NCI-H345 treated with DMSO at 0.1 percent for 48 hours (cell line): Measurements from ENCODE around the gene ASB1.

Experiments used
- DNase-seq: peaks from one replicate; lab custom pipeline; 2025; ENCODE audit not compliant: unreplicated experiment; lab: John Stamatoyannopoulos, UW

Gene ASB1

GRCh38 chr2:238464389-238464788 is 37.7 kb downstream of the ASB1 start:
- no peak for DNase-seq

- DNase-seq: no peak
These were observed 38.9 kb downstream of the ASB1 start for GRCh38 chr2:238465487-238466242.

- peak; percentile 50 for DNase-seq
These were observed 39.6 kb downstream of the ASB1 start for GRCh38 chr2:238466243-238466756.

DNA sequence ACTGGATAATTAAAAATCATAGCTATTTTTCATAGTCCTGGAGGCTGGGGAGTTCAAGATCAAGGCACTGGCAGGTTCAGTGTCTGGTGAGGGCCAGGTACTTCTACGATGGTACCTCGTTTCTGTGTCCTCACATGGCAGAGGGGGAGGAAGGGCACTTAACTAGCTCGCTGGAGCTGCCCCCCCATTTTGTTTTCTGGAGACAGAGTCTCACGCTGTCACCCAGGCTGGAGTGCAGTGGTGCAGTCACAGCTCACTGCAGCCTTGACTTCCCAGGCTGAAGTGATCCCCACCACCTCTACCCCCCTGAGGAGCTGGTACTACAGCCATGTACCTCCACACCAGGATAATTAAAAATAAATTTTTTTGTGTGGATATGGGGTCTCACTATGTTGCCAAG is 40.3 kb downstream of the ASB1 start:
- no peak for DNase-seq

DNA sequence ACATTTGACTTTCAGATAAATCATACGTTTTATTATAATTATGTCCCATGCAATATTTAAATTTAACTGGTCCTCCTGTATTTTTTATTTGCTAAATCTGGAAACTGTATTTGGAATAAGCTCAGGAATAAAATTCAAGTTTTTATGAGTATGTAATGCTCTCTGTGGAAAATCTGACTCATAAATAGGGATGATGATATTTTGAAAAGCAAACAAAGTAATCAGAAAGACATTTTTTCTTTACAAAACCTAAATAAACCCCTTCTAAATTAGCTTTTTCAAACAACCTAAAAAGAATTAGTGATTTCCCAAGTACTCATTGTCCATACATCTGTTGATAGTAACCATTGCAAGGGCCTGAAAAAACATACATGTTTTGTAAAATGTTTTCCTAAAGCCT is 41.1 kb downstream of the ASB1 start:
- DNase-seq: no peak

- no peak for DNase-seq
These were observed 42.4 kb downstream of the ASB1 start for GRCh38 chr2:238469155-238469554.

DNA sequence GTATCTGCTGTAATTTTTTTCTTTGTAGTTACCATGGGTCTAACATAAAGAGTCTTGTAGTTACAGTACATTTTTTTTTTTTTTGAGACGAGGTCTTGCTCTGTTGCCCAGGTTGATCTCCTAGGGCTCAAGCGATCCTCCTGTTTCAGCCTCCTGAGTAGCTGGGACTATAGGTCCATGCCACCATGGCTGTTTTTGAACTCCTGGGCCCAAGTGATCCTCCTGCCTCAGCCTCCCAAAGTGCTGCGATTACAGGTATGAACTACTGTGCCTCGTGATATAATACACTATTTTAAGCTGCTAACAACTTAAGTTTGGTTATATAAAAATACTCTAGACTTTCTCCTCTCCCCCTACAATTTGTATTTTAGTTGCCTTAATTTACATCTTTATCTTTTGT is 46.3 kb downstream of the ASB1 start:
- DNase-seq: no peak

DNA sequence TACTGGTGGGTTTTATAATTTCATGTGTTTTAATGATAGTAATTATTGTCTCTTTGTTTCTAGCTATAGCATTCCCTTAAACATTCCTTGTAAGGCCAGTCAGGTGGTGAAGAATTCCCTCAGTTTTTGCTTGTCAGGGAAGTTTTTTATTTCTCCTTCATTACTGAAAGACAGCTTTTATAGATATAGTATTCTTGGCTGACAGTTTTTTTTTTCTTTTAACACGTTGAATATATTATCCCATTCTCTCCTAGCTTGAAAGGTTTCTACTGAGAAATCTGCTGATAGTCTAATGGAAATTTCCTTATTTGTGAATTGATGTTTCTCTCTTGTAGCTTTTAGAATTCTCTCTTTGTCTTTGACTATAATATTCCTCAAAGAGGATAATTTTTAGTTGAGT is 46.8 kb downstream of the ASB1 start:
- no peak for DNase-seq

- no peak for DNase-seq
These were observed 48.3 kb downstream of the ASB1 start for GRCh38 chr2:238475034-238475433.

DNA sequence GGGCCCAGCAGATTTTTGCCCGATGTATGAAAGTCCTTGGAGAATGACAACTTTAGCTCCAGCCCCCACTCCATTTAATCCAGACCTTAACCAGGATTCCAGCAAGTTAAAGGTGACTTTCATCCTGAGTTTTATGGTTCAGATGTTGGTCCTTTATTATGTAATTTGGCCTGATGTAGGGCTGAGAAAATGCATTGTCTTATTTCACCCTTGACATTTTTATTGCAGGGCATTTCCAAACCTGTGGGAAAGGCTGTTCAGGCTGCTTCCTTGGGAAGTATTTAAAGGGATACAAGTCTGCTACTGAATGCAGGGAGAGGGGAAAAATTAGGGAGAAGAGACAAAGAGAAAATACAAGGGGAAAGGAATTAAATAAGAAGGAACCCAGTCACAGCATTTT is 48.8 kb downstream of the ASB1 start:
- no peak for DNase-seq

- DNase-seq: no peak
These were observed 49.5 kb downstream of the ASB1 start for GRCh38 chr2:238476258-238476657.

- DNase-seq: no peak
These were observed 51.5 kb downstream of the ASB1 start for GRCh38 chr2:238478216-238478615.

DNA sequence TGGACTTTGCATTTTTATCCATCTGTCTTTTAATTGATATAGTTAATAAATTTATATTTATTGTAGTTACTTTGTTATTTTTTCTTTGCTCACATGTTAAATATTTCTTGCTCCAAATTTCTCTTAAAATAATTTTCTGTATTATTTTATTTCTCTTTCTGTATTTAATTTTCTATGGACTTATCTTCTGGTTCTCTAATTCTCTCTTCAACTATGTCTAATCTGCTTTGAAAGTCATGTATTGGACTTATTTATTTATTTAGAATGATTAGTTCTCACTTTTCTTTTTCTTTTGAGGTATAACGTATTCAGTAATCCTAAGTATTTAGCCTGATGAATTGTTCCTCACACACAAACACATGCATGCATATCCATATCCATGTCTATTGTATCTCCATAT is 53.1 kb downstream of the ASB1 start:
- no peak for DNase-seq

DNA sequence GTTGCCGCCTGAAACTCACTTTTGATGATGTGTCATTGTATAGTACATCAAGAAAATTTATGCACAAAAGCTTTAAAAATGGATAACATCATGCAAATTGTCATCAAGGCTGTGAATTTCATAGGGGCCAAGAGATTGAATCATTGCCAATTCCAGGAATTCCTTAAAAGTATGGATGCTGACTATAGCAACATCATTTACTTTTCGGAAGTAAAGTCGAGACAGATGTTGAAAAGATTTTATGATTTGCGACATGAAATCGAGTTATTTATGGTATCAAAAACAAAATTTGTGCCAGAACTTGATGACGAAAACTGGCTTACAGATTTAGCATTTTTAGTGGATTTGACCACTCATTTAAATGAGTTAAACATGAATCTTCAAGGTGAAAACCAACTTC is 56.3 kb downstream of the ASB1 start:
- no peak for DNase-seq

- no peak for DNase-seq
These were observed 56.9 kb downstream of the ASB1 start for GRCh38 chr2:238483656-238484055.

DNA sequence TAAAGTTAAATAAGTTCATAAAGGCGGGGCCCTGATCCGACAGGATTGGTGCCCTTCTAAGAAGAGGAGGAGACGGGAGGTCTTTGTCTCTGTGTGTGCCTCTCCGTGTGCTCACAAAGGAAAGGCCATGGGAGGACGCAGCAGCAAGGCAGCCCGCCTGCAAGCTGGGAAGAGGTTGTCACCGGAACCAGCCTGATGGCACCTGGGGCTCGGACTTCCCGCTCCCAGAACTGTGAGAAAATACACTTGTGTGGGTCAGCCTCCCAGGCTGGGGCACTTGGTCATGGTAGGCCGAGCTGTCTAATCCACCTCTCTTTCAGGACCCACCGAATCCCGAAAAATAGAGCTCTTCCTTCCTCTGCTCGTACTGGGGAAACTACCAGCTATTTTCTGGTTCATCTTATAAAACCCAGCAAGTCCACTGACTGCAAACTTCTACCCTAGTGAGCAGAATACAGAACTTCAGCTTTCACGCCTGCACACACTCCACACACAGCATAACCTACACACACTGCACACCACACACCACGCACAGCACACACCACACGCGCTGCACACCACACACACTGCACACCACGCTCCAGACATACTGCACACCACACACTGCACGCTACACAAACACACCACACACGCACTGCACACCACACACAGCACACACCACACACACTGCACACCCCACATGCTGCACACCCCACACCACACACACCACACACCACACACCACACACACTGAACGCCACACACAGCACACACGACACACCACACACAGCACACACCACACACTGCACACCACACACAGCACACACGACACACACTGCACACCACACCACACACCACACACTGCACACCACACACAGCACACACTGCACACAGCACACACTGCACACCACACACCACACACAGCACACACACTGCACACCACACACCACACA is 58.1 kb downstream of the ASB1 start:
- no peak for DNase-seq

DNA sequence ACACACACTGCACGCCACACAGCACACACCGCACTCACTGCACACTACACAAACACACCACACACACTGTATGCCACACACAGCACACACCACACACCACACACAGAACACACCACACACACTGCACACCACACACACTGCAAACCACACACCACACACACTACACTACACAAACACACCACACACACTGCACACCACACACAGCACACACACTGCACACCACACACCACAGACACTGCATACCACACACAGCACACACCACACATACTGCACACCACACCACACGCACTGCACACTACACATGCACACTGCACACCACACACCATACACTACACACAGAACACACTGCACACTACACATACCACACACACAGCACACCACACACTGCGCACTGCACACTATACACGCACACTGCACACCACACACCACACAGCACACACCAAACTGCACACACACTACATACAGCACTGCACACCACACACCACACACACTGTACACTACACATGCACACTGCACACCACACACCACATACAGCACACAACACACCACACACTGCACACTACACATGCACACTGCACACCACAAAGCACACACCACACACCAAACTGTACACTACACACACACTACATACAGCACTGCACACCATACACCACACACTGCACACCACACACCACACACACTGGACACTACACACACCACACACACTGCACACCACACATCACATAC is 59.6 kb downstream of the ASB1 start:
- no peak for DNase-seq

DNA sequence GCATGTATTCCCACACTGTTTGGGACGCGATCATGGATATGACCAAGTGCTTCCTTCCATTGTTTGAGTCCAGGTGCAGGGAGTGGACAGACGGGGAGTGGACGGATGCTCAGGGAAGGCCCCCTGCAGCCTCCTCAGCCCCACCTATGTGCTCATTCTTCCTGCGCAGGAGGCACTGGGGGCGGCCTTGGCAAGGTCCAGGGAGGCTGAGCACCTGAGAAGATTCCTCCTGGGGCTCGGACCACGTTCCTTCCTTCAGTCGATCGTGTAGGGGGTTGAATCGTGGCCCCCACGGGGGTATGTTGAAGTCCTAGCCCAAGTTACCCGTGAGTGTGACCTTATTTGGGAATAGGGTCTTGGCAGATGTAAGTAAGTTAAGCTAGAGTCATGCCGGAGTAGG is 60.4 kb downstream of the ASB1 start:
- no peak for DNase-seq

DNA sequence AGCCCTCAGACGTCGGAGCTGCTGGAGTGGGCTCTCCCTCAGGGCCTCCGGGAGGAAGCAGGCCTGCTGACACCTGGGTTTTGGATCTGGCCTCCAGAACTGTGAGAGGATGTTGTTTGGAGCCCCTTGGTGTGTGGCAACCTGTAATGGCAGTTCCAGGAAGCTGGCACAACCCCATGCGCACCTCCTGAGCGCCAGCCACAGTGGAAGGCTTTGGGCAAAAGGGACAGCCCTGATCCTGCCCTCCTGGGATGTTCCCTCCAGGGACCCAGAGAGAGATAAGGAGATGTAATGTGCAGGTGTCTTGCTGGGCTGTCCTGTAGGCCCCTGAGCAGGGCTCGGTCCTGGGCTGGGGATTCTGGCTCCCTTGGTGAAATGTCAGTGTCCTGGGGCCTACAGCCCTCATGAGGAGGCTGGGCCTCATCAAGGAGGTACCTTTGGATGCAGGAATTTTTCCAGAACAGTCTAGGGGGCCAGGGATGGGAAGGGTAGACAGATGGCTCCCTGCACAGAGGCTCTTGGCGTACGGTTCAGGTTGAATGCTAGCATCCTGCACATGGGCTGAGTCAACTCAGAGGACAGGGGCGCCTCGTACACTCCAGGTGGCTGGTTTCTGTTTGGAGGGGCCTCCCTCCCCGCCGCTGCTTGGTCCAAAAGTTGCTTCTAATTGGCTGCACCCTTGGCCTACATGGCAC is 61.1 kb downstream of the ASB1 start:
- DNase-seq: no peak

DNA sequence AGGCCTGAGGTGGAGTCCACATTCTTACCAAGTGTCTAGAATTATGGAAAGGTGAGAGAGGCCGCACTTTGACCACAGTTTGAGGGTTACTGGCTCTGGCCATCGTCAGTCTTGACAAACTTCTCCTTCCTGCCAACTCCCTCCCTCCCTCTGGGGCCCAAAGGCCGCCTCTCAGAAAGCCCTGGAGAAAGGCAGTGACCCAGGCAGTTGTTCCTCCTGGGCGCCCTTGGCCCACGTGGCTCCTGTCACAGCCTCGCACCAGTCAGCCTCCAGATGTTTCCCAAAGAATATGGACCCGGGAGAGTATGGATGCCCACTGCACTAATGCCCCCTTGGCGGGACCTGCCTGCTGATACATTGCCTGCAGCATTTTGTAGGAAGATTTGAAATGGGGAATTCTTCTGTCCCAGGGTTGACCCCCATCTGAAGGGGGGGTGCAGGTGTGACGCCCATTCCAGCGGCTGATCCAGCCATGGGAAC is 61.7 kb downstream of the ASB1 start:
- no peak for DNase-seq

DNA sequence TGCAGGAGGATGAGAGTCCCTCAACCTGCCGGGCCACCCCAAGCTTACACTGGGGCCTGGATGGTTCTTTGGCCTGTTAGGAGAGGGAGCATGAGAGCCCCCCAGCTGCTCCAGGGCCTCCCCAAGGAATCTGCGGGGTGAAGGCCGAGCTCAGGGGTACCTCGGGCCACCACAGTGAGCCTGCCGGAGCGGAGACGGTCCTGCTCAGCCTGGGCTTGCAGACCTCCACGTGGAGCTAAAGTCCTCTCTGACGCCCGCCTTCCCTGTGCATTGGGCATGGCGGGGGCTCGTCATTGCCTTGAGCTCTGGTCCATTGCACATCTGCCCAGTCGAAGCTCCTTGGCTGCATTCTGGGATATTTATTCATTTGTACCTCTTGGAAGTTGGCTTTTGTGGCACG is 62.7 kb downstream of the ASB1 start:
- no peak for DNase-seq
